Measurements from ENCODE around the gene COL4A1. TPM values are rescaled to one million over a fixed set of nuclear protein-coding genes. Genes with fewer than 3 reads are reported as not detected.

The COL4A1 gene
- total RNA-seq, 2 donors from 2014 or later: 505 to 852 TPM

- no peak for DNase-seq (ENCODE audit: low spot score)
- H3K4me3 ChIP-seq: peak overlapping the region; percentile 67
- peak overlapping the region; percentile 96 for H3K27ac ChIP-seq
Measured at GRCh38 chr13:110329258-110329657, 22.3 kb upstream of the COL4A1 start.

GRCh38 chr13:110328573-110328972 lies 21.6 kb upstream of the COL4A1 start:
- Histone ChIP-seq H3K36me3 (no peaks in the 10 kb centered on the region), H3K4me3 (peak overlapping the region; percentile 67), H3K9me3 (no peaks in the 10 kb centered on the region), H3K27ac (peak overlapping the region; percentile 96), H3K27me3 (replicated peaks; ENCODE audit: insufficient read depth) (no peaks in the 10 kb centered on the region), H3K4me1 (ENCODE audit: control insufficient read depth in 1 of 2, low read depth in 2 of 2) (peaks cover 27 to 100% of the 10 kb centered on the region in 2 donors)
- DNase-seq (ENCODE audit: low spot score): no peak
- ATAC-seq (ENCODE audit: insufficient number of reproducible peaks, low FRiP score, low read depth): no peak
- no peak for TF ChIP-seq CTCF (IDR thresholded peaks at IDR 0.05)

More at GRCh38 chr13:110329258-110329657, 22.3 kb upstream of the COL4A1 start:
- no peaks in the 10 kb centered on the region for H3K36me3 ChIP-seq
- peaks cover 24 to 100% of the 10 kb centered on the region in 2 donors for H3K4me1 ChIP-seq (ENCODE audit: control insufficient read depth in 1 of 2, low read depth in 2 of 2)
- no peak for ATAC-seq (ENCODE audit: insufficient number of reproducible peaks, low FRiP score, low read depth)
- no peaks in the 10 kb centered on the region for H3K9me3 ChIP-seq
- no peak for TF ChIP-seq CTCF (IDR thresholded peaks at IDR 0.05)
- no peaks in the 10 kb centered on the region for H3K27me3 ChIP-seq (replicated peaks; ENCODE audit: insufficient read depth)

- ATAC-seq (ENCODE audit: insufficient number of reproducible peaks, low FRiP score, low read depth): no peak
- H3K27me3 ChIP-seq (replicated peaks; ENCODE audit: insufficient read depth): no peaks in the 10 kb centered on the region
- no peaks in the 10 kb centered on the region for H3K9me3 ChIP-seq
- H3K4me3 ChIP-seq: peak overlapping the region; percentile 67
- H3K27ac ChIP-seq: peak overlapping the region; percentile 96
- H3K36me3 ChIP-seq: no peaks in the 10 kb centered on the region
- H3K4me1 ChIP-seq (ENCODE audit: control insufficient read depth in 1 of 2, low read depth in 2 of 2): peaks cover 40 to 100% of the 10 kb centered on the region in 2 donors
- no peak for DNase-seq (ENCODE audit: low spot score)
- TF ChIP-seq CTCF (IDR thresholded peaks at IDR 0.05): no peak
Measured at GRCh38 chr13:110327051-110327721, 20.2 kb upstream of the COL4A1 start.

GRCh38 chr13:110326263-110326904 lies 19.4 kb upstream of the COL4A1 start:
- DNase-seq (ENCODE audit: low spot score) (no peak), ATAC-seq (ENCODE audit: insufficient number of reproducible peaks, low FRiP score, low read depth) (no peak)
- Histone ChIP-seq H3K27me3 (replicated peaks; ENCODE audit: insufficient read depth) (no peaks in the 10 kb centered on the region), H3K4me1 (ENCODE audit: control insufficient read depth in 1 of 2, low read depth in 2 of 2) (peaks cover 44 to 100% of the 10 kb centered on the region in 2 donors), H3K4me3 (peak overlapping the region; percentile 67), H3K27ac (peak overlapping the region; percentile 96), H3K36me3 (no peaks in the 10 kb centered on the region), H3K9me3 (no peaks in the 10 kb centered on the region)
- TF ChIP-seq CTCF (IDR thresholded peaks at IDR 0.05): peak; percentile 16

- no peak for TF ChIP-seq CTCF (IDR thresholded peaks at IDR 0.05)
- no peaks in the 10 kb centered on the region for H3K27me3 ChIP-seq (replicated peaks; ENCODE audit: insufficient read depth)
- H3K9me3 ChIP-seq: no peaks in the 10 kb centered on the region
- DNase-seq (ENCODE audit: low spot score) (no peak), ATAC-seq (ENCODE audit: insufficient number of reproducible peaks, low FRiP score, low read depth) (no peak)
- H3K36me3 ChIP-seq: no peaks in the 10 kb centered on the region
- peaks cover 55 to 100% of the 10 kb centered on the region in 2 donors for H3K4me1 ChIP-seq (ENCODE audit: control insufficient read depth in 1 of 2, low read depth in 2 of 2)
- no peak overlapping the region for H3K4me3 ChIP-seq
- H3K27ac ChIP-seq: peak overlapping the region; percentile 96
Measured at GRCh38 chr13:110324026-110324749, 17.2 kb upstream of the COL4A1 start.
